Left lung (tissue), 10 donors: ENCODE data around the gene DNAAF8. TPM values are rescaled to one million over a fixed set of nuclear protein-coding genes. Genes with fewer than 3 reads are reported as not detected.

Source experiments
- ATAC-seq: fragments of 200-7000 bp; cut with Tn5 transposase; one replicate; pipeline ENCODE4 v1.9.1; 2020; ENCODE audit warnings: moderate library complexity
- DNase-seq, 4 donors: peaks; one replicate each; pipeline ENCODE4 v3.0.0-alpha.2; 2013 to 2020
- H3K27ac ChIP-seq, 2 donors: fragments of 200-600 bp; sonication (generic) in 1 of 2; one replicate each; pipeline versions ENCODE4 v1.5.0 to v1.8.0; 2020 to 2021
- H3K27me3 ChIP-seq, 2 donors: fragments of 200-600 bp; sonication (generic) in 1 of 2; one replicate each; pipeline versions ENCODE4 v1.5.0 to v1.8.0; 2020 to 2021
- H3K36me3 ChIP-seq, 2 donors: fragments of 200-600 bp; sonication (generic) in 1 of 2; one replicate each; pipeline versions ENCODE4 v1.5.0 to v1.8.0; 2020 to 2021
- H3K4me1 ChIP-seq, 2 donors: fragments of 200-600 bp; one replicate each; pipeline ENCODE4 v1.8.0; 2021
- H3K4me3 ChIP-seq, 2 donors: fragments of 200-600 bp; sonication (generic) in 1 of 2; one replicate each; pipeline versions ENCODE4 v1.5.0 to v1.8.0; 2020 to 2021; ENCODE audit warnings: mild to moderate bottlenecking in 1 of 2
- H3K9me3 ChIP-seq, 2 donors: fragments of 200-600 bp; sonication (generic) in 1 of 2; one replicate each; pipeline versions ENCODE4 v1.5.0 to v1.8.0; 2020 to 2021
- CTCF ChIP-seq, 2 donors: fragments of 200-600 bp; sonication (generic) in 1 of 2; IDR thresholded peaks; one replicate each; pipeline versions ENCODE4 v1.5.0 to v1.8.0; 2021; ENCODE audit warnings: antibody characterized with exemption in 2 of 2
- intact Hi-C, 2 donors: fragments of 100-400 bp; cut with DNase I; formaldehyde crosslinking; loops; one replicate each; pipeline versions ENCODE4 v1.11.2 to v1.14.2; 2022
- polyA plus RNA-seq, 6 donors: library from polyadenylated mRNA; unstranded; fragments of 120-200 nt; gene quantifications; one replicate each; pipeline ENCODE4 v1.2.1, GENCODE V29; 2013; ENCODE audit not compliant: insufficient read length in 6 of 6
- total RNA-seq, 2 donors: library from RNA; stranded (reverse); fragmentation: NEBNext Ultra II Directional; extraction: Animal tissue kit (Norgen Biotek cat#: 25700); gene quantifications; one replicate each; pipeline ENCODE4 v1.2.1, GENCODE V29; 2021
- donor health status: DM: no; HTN: yes; CAD: no.
- donor health status: DM: no; HTN: no; CAD: no.

DNAAF8 gene
- total and polyA plus RNA-seq, 8 donors: 1.2 to 4.2 (median 2.9) TPM

GRCh38 chr16:4748682-4749411, 14.5 kb downstream of the DNAAF8 start:
- H3K4me3 ChIP-seq: no peak overlapping the region
- DNase-seq (peak in 1 of 4 donors; percentile 42), ATAC-seq (no peak)
- no peak overlapping the region for H3K27ac ChIP-seq
- intact Hi-C loops: no loop called here
- H3K9me3 ChIP-seq: no peaks in the 10 kb centered on the region
- no peak for TF ChIP-seq CTCF (IDR thresholded peaks at IDR 0.05)
- H3K4me1 ChIP-seq: no peaks in the 10 kb centered on the region
- no peaks in the 10 kb centered on the region for H3K27me3 ChIP-seq
- H3K36me3 ChIP-seq: peaks cover 0 to 50% of the 10 kb centered on the region in 2 donors

DNA sequence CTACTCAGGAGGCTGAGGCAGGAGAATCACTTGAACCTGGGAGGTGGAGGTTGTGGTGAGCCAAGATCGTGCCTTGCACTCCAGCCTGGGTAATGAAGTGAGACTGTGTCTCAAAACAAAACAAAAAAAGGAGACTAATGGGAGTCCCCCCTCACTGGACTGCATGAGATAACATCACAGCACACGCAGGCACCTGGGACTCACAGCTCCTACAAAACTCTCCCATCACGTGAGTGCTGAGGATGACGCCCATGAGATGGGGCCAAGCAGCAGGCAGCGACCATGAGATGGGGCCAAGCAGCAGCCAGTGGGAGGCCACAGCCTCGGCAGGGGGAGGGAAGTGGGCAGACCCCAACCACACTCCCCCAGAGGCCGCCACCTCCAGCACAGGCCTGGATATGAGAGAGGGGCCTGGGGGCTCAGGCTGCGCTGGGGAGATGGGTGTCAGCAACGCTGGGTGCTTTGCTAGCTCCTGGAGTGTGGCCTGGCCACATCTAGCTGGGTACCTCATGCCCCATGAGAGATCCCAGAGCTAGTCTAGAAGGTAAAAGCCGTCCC, 15.4 kb downstream of the DNAAF8 start:
- Histone ChIP-seq H3K36me3 (peaks cover 0 to 59% of the 10 kb centered on the region in 2 donors), H3K4me1 (no peaks in the 10 kb centered on the region), H3K9me3 (no peaks in the 10 kb centered on the region), H3K27me3 (no peaks in the 10 kb centered on the region), H3K27ac (no peak overlapping the region), H3K4me3 (no peak overlapping the region)
- TF ChIP-seq CTCF (IDR thresholded peaks at IDR 0.05): no peak
- ATAC-seq: no peak
- intact Hi-C loops: no loop called here
- DNase-seq: peak in 1 of 4 donors; percentile 70

DNA sequence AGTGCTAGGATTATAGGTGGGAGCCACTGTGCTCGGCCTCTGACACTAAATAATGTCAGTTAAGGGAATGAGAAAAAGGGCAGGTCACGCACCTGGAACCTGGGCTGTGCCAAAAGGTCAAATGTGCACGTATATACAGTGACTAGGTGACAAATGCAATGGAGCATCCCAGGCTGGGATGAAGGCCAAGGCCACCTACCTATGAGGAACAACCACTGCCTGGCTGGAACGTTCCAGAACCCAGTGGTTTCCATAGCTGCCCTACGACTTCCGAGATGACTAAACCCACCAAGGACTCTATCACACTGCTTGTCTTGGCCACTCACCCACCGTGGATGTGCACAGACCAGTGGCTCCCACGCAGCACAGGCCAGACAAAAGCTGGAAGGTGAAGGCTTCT, 16.6 kb downstream of the DNAAF8 start:
- intact Hi-C loops: no loop called here
- Histone ChIP-seq H3K4me1 (no peaks in the 10 kb centered on the region), H3K27ac (no peak overlapping the region), H3K36me3 (peaks cover 0 to 70% of the 10 kb centered on the region in 2 donors), H3K4me3 (no peak overlapping the region), H3K27me3 (no peaks in the 10 kb centered on the region), H3K9me3 (peaks cover 0 to 4% of the 10 kb centered on the region in 2 donors)
- DNase-seq (no peak), ATAC-seq (no peak)
- no peak for TF ChIP-seq CTCF (IDR thresholded peaks at IDR 0.05)

- peaks cover 0 to 87% of the 10 kb centered on the region in 2 donors for H3K36me3 ChIP-seq
- H3K4me3 ChIP-seq: no peak overlapping the region
- no peaks in the 10 kb centered on the region for H3K27me3 ChIP-seq
- peaks cover 0 to 4% of the 10 kb centered on the region in 2 donors for H3K9me3 ChIP-seq
- intact Hi-C loops: no loop called here
- no peak for ATAC-seq
- no peak for DNase-seq
- no peaks in the 10 kb centered on the region for H3K4me1 ChIP-seq
- no peak overlapping the region for H3K27ac ChIP-seq
- TF ChIP-seq CTCF (IDR thresholded peaks at IDR 0.05): no peak
These were observed 18.2 kb downstream of the DNAAF8 start for GRCh38 chr16:4752351-4753100.

GRCh38 chr16:4753227-4753626, 18.9 kb downstream of the DNAAF8 start:
- H3K36me3 ChIP-seq: peaks cover 0 to 94% of the 10 kb centered on the region in 2 donors
- ATAC-seq (no peak), DNase-seq (no peak)
- H3K4me3 ChIP-seq: no peak overlapping the region
- H3K9me3 ChIP-seq: peaks cover 0 to 4% of the 10 kb centered on the region in 2 donors
- intact Hi-C loops: no loop called here
- H3K27me3 ChIP-seq: no peaks in the 10 kb centered on the region
- no peak overlapping the region for H3K27ac ChIP-seq
- TF ChIP-seq CTCF (IDR thresholded peaks at IDR 0.05): no peak
- H3K4me1 ChIP-seq: no peaks in the 10 kb centered on the region
